DMS79 treated with DMSO at 0.1 percent for 48 hours (cell line): ENCODE measurements around the gene CCDC87.
"Not testable (repeated sequence)": the region's sequence is repeated elsewhere in the genome, so short reads cannot be mapped to it uniquely, and the experiment has no call there.

Experiments used
- DNase-seq: peaks from one replicate; lab custom pipeline; 2025; lab: John Stamatoyannopoulos, UW

Gene CCDC87

DNA sequence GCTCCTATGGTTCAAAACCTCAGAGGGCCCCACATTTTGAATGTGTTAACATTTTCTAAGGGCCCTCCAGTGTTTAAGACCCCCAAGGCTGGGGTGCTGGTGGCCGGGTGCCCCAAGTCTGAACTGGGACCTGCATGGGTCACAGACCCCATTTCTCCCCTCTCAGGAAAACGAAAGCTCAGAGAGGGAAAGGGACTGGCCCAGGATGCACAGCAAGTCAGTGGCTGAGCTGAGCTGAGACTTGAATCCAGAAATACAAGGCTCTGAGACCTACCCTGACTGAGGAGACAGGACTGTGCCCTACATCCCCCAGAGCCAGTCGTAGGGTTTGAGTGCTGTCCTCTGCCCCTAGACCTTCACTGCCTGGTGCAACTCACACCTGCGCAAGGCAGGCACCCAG is 42.0 kb downstream of the CCDC87 start:
- no peak for DNase-seq

DNA sequence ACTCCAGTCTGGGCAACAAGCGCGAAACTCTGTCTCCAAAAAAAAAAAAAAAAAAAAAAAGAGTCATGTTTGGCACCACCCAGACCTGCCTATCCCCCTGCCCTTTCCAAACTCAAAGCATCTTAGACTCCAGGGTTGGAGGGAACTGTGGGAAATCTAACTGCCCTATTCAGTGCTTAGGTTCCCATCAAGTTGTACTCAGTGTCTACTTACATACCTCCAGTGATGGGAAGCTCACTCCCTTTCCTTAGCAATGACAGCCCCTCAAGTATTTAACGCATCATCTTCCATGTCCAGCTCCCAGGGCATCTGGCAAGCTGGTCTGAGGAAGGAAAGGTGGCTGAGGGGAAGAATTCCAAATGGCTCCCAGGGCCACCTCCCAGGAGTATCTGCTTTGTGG is 43.2 kb downstream of the CCDC87 start:
- no peak for DNase-seq

DNA sequence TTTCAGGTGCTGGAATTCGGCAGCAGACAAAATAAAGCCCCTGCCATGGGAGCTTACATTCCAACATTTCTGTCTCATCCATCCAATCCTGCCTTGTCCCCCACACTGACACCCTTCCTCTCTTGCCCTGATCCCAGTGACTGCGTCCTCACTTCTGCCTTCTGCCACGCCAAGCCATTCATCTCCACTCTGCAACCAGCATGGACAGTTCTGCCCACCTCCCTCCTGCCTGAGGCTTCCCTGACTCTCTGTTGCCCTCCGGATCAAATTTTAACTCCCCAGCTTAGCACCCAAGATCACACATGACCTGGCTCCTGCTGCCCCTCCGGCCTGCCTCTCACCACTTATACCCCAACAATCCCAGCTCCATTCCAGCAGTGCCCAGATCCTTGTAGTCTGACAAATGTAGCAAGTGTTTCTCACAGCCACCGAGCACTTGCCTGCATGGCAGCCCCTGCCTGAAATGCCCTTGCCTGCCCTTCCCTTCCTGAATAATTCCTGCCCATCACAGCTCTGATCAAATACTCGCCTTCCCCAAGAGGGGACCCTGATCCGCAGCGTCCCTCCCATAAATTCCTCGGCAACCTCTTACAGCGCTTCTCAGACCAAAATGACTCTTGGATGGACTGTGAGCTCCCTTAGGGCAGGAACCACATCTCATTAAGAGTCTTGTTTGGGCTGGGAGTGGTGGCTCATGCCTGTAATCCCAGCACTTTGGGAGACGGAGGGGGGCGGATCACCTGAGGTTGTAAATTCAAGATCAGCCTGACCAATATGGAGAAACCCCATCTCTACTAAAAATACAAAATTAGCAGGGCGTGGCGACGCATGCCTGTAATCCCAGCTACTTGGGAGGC is 43.9 kb downstream of the CCDC87 start:
- no peak for DNase-seq

DNA sequence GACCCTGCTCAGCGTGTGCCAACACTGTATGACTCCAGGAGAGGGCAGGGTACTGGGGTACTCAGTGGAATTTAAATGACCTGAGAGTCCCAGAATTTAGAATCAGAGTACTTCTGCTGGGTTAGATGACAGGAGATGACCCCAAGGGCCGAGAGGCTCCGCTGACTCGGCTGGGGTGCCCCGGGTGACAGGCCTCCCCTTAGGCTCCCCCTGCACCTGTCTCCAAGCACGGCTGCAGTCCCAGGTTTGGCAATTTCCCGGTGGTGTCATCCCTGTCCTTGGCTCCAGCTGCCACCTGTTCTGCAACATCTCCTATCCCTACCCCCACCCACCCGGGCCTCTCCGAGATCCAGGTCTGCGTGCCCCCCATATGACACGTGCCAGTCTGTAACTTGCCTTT is 44.8 kb downstream of the CCDC87 start:
- DNase-seq: no peak

DNA sequence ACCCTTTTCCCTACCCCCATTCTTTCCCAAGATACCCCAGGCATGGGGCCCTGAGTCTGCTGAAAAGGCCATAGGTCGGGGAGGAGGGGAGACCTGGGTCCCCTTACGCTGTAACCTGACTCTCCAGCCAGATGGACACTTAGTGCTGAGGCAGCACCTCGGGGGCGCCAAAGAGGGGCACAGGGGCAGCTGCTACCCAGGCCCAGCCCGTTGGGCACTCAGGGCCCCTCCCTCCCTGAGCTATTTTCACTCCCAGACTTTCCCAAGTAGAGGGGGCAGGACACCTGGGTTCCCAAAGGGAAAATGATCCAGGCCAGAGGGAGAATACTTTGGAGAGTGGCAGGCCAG is 45.2 kb downstream of the CCDC87 start:
- no peak for DNase-seq

DNA sequence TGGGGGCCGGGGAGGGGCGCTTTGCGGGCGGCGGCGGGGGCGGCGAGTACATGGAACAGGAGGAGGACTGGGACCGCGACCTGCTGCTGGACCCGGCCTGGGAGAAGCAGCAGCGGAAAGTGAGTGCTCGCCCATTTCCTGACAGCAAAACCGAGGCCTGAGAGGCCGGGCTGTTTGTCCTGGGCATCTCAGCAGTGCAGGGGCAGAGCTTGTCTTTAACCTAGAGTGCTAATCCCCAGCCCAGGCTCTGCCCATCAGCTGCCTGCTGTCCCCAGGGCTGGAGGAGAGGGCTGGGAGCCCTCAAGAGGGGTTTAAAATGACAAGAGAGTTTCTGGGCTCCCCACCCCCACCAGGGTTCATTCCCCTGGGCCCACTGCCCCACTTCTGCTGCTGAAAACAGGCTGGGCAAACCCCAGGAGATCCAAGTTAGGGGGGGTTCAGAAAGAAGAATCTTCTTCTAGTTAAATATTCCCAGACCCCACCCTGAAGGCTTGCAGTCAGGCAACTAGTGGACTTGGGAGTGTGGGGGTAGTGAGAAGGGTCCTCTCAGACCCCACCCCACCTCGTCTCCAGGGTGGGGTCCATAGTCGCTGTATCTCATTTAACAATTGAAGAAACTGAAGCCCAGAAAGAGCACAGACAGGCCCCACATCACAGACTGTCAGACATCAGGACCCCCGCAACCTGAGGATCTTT is 45.7 kb downstream of the CCDC87 start:
- no peak for DNase-seq

DNA sequence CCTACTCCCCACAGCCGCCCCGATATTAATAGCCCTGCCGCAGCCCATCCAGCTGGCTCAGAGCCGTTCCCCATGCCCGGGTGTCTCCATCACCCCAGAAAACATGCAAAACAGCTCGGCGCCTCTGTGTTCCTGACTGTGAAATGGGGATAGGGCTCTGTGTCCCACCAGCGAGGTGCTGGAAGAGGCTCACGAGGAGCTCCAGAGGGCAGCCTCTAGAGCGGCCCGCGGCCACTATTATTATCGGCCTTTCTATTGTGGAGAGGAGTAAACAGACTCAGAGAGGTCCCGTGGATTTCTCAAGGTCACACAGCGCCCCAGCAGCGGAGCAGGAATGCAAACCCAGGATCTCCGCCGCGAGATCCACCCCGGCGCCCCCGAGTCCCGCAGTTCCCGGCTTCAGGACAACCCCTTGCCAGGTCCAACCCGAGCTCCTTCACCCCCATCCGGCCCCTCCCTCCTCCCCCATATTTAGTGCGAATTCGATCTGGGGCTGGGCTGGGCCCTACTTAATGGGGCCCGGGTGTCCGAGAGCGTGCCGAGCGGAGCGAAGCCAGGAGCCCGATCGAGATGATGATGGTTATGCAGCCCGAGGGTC is 46.4 kb downstream of the CCDC87 start, which contains the start of gene ACTN3:
ACTN3 (plus strand) TSS at position 536 of the 598 bp plus-strand sequence; CDS start at position 571, 35 bp downstream.
- no peak for DNase-seq

DNA sequence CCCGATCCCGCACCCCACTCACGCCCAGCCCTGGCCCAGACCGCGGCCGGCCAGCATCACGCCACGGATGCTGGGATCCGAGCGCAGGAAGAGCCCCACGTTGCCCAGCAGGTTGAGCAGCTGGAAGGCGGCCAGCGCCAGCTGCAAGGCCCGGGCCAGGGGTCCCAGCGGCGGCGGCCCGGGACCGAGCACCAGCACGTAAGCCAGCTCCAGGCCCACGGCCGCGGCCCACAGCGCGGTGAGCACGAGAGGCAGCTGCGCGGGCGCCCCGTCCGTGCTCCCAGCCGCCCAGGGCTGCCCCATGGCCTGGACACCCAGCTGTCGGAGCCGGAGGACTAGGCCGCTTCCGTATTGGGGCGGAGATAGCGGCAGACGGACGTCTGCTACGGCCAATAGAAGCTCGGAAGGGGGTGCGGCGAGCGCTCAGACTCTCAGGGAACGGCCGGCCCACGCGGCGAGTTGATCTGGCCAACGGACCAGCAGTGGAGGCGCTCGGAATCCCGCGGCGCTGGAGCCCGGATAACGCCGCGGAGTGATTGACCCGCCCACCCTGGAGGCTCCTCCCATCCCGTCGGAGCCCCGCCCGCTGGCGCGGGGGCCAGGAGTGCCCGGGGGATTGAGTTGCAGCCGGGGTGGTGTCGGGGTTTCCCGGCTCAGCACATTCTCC is 47.0 kb downstream of the CCDC87 start, which contains the start of gene ZDHHC24:
ZDHHC24 (minus strand) TSS at position 348 of the 667 bp plus-strand sequence; CDS start at position 303, 45 bp downstream.
- peak; percentile 79 for DNase-seq

DNA sequence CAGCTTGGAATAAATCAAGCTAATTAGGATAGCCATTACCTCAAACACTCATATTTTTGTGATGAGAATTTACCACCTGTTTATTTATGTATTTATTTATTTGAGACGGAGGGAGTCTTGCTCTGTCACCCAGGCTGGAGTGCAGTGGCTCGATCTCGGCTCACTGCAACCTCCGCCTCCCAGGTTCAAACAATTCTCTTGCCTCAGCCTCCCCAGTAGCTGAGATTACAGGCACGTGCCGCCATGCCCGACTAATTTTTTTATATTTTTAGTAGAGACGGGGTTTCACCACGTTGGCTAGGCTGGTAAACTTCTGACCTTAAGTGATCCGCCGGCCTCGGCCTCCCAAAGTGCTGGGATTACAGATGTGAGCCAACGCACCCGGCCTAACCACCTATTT is 47.9 kb downstream of the CCDC87 start:
- not testable (repeated sequence) for DNase-seq

DNA sequence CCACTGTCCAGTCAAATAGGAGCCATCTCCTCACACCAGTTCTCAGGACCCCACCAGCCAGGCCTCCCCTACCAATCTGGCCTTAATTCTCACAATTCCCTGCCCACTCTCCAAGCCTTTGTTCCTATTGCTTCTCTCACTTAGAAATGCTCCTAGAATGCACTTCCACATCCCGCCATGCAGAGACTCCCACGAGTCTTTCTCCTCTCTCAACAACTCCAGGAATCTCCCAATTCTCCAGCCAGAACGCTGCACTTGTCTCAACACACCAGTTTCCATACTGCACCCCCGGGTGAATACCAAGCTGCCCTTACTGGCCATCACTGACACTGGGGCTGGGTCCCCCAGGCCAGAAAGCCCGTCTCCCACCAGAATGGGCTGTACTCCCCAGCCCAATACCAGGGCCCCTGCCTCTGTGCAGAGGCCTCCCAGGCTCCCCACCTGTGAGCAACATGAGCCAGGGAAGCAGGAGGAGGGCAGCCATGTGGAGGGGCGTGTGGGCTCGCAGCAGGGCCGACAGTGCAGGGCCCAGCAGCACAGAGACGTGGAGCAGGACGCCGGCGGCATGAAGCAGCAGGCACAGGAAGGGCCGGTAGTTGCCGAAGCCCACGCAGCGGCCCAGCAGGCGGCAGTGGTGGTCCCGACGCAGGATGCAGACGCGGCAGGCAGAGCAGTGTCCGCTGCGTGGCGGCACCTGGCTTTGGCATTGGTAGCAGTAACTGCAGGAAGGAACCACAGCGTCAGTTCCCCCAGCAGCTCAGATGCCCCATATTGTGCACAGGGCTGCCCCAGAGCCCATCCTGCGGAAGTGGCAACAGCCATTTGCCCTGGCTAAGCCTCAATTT is 49.4 kb downstream of the CCDC87 start:
- DNase-seq: no peak

DNA sequence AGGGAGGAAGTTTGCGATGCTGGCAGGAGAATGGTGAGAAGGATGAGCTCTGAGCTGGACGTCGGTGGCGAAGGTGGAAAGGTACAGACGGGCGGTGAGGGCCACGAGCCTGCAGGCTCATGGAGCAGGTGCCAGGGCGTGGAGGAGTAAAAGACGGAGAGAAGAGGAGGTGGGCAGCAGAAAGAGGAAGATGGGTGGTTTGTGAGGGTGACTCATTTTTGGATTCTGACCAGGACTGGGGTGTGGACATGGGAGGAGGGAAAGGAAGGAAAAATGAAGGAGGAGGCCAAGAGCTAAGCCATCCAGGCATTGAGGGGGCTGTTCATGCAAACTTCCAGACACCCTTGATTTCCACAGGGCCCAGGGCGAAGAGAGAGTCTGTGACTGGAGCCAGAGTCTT is 50.5 kb downstream of the CCDC87 start:
- no peak for DNase-seq

DNA sequence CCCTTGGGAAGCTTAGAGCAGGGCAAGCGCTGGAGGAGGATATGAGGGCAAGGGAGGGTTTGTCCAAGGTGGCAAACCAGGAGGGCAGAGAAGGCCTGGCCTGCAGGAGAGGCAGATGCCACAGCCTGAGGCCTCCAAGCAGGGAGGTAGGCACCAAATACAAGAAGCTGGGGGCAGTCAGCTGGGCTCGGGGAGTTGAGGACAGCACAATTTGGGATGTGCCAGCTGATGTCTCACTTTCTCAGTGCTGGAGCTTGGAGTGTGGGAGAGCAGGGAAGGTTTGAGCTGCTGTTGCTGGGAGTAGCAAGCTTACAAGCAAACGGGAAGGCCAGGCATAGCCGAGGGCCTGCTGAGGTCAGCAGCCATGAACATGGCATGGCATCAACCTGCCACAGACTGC is 51.0 kb downstream of the CCDC87 start:
- DNase-seq: no peak

DNA sequence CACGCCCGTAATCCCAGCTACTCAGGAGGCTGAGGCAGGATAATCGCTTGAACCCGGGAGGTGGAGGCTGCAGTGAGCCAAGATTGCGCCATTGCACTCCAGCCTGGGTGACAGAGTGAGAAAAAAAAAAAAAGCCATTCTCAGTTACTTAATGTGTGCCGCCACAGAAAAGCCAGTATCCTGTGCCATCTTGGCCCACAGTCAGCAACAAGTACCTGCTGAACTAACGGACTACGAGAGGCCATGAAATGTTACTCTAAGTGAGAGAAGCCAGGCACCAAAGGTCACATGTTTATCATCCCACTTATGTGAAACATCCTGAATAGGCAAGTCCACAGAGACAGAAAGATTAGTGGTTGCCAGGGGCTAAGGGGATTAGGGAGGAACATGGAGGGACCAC is 52.3 kb downstream of the CCDC87 start:
- not testable (repeated sequence) for DNase-seq
